ENCODE data around the gene PHLDB1.

DNA sequence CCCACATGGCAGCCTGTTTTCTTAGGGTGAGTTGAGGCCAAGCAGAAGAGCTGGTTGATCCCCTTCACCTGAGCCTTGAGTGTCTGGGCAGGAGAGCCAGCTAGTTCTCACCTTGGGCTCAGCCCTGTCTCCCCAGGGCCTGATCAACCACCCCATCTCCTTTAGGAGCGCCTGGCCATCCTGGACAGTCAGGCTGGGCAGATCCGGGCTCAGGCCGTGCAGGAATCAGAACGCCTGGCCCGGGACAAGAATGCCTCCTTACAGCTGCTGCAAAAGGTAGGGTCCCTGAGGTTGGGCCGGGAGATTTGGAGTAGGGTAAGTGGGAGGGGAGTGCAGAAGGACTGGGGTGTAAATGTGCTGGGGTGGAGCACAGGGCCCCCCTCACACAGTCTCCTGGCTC, 31.3 kb downstream of the PHLDB1 start:
- TF ChIP-seq POLR2AphosphoS5 (IDR thresholded peaks at IDR 0.05): no peak
- TF ChIP-seq, protein P1, sequence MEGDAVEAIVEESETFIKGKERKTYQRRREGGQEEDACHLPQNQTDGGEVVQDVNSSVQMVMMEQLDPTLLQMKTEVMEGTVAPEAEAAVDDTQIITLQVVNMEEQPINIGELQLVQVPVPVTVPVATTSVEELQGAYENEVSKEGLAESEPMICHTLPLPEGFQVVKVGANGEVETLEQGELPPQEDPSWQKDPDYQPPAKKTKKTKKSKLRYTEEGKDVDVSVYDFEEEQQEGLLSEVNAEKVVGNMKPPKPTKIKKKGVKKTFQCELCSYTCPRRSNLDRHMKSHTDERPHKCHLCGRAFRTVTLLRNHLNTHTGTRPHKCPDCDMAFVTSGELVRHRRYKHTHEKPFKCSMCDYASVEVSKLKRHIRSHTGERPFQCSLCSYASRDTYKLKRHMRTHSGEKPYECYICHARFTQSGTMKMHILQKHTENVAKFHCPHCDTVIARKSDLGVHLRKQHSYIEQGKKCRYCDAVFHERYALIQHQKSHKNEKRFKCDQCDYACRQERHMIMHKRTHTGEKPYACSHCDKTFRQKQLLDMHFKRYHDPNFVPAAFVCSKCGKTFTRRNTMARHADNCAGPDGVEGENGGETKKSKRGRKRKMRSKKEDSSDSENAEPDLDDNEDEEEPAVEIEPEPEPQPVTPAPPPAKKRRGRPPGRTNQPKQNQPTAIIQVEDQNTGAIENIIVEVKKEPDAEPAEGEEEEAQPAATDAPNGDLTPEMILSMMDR (IDR thresholded peaks at IDR 0.05): no peak

Measured in breast epithelium (tissue), 3 donors.